Measurements from ENCODE around the gene ITPRID2. TPM values are rescaled to one million over a fixed set of nuclear protein-coding genes. Genes with fewer than 3 reads are reported as not detected.

ITPRID2 gene
- total and polyA plus RNA-seq, 2 of the 8 experiments (the other 6 are each of a cell fraction or from before 2014, with no cell fraction given), result 1.9 to 12.6 TPM

GRCh38 chr2:181847198-181847556 is 44.4 kb upstream of the ITPRID2 start:
- H3K27ac ChIP-seq (ENCODE audit: low read depth, low read length), result no peak overlapping the region
- H2BK15ac ChIP-seq (ENCODE audit: low read length), result no peak overlapping the region
- no peak overlapping the region for H2BK120ac ChIP-seq (replicated peaks; ENCODE audit: low read depth, low read length)
- no peak overlapping the region for H3K4ac ChIP-seq (replicated peaks; ENCODE audit: insufficient read length, low read depth, low read length)
- H3K9me3 ChIP-seq (ENCODE audit: insufficient read depth in 2 of 2, low read depth in 1 of 2, low read length in 1 of 2), result no peaks in the 10 kb centered on the region
- no peak overlapping the region for H2BK12ac ChIP-seq (ENCODE audit: low read depth, low read length)
- no peak overlapping the region for H3K9ac ChIP-seq (replicated peaks in 1 of 4; ENCODE audit: extremely low read depth in 1 of 4, low read depth in 3 of 4, low read length in 3 of 4)
- DNase-seq (ENCODE audit: low read depth in 1 of 2, low spot score in 2 of 2) (no peak), FAIRE-seq (no peak)
- no peak overlapping the region for H2BK5ac ChIP-seq (ENCODE audit: low read depth, low read length)
- no peak overlapping the region for H3K18ac ChIP-seq (ENCODE audit: extremely low read depth, low read length)
- H2AFZ ChIP-seq (ENCODE audit: low read length), result no peak overlapping the region
- H3K23ac ChIP-seq (ENCODE audit: insufficient read length), result no peak overlapping the region
- H4K91ac ChIP-seq (replicated peaks; ENCODE audit: insufficient read length, low read length), result no peak overlapping the region
- no peaks in the 10 kb centered on the region for H3K27me3 ChIP-seq (replicated peaks in 1 of 4; ENCODE audit: control insufficient read depth in 3 of 4, extremely low read depth in 1 of 4, insufficient read depth in 3 of 4, low read length in 3 of 4)
- no peak overlapping the region for H2AK5ac ChIP-seq (ENCODE audit: low read depth, low read length)
- no peak overlapping the region for H4K8ac ChIP-seq (ENCODE audit: extremely low read depth, insufficient read depth, low read length)
- H3K79me2 ChIP-seq (ENCODE audit: control insufficient read depth in 1 of 2, insufficient read depth in 2 of 2, low read length in 2 of 2), result no peaks in the 10 kb centered on the region
- no peak overlapping the region for H3K4me2 ChIP-seq (ENCODE audit: insufficient read depth in 1 of 2, low read depth in 2 of 2, low read length in 2 of 2)
- H2BK20ac ChIP-seq (ENCODE audit: low read length), result no peak overlapping the region
- H4K20me1 ChIP-seq (replicated peaks in 1 of 2; ENCODE audit: control insufficient read depth in 1 of 2, insufficient read depth in 2 of 2, low read length in 2 of 2), result no peaks in the 10 kb centered on the region
- H3K4me1 ChIP-seq (replicated peaks in 1 of 4; ENCODE audit: control insufficient read depth in 3 of 4, insufficient read depth in 4 of 4, low read length in 3 of 4), result peaks cover 0 to 6% (median 1%) of the 10 kb centered on the region in 4 experiments; a peak in 1 of 7 replicates
- no peak overlapping the region for H4K5ac ChIP-seq (ENCODE audit: insufficient read length, low read depth, low read length)
- ChIA-PET POLR2A (ENCODE audit: partially characterized antibody) (no interaction called here), CTCF (ENCODE audit: partially characterized antibody) (no interaction called here)
- H3K23me2 ChIP-seq (ENCODE audit: low read depth, low read length), result no peaks in the 10 kb centered on the region
- no peaks in the 10 kb centered on the region for H3K36me3 ChIP-seq (ENCODE audit: control insufficient read depth in 2 of 4, insufficient read depth in 4 of 4, low read length in 3 of 4)
- H3K56ac ChIP-seq (replicated peaks; ENCODE audit: insufficient read length, low read depth, low read length), result no peak overlapping the region
- H3K4me3 ChIP-seq (ENCODE audit: extremely low read depth in 1 of 4, insufficient read depth in 2 of 4, low read depth in 3 of 4, low read length in 4 of 4), result no peak overlapping the region
- H3K14ac ChIP-seq (ENCODE audit: insufficient read length), result no peak overlapping the region
- H3K79me1 ChIP-seq (ENCODE audit: low read depth, low read length), result no peaks in the 10 kb centered on the region
- TF ChIP-seq SAP30 (IDR thresholded peaks at IDR 0.05; ENCODE audit: insufficient read depth, insufficient replicate concordance, low read length) (no peak), RBBP5 (IDR thresholded peaks at IDR 0.05; ENCODE audit: borderline replicate concordance, low read depth, low read length) (no peak), HDAC2 (IDR thresholded peaks at IDR 0.05; ENCODE audit: borderline replicate concordance in 1 of 2, low read depth in 2 of 2, low read length in 2 of 2) (no peak), ZNF274 (IDR thresholded peaks at IDR 0.05; ENCODE audit: borderline replicate concordance, extremely low read depth, low read length) (no peak), ATF2 (IDR thresholded peaks at IDR 0.05; ENCODE audit: low read length) (no peak), HDAC6 (IDR thresholded peaks at IDR 0.05; ENCODE audit: low read depth, low read length) (no peak), BCL11A (IDR thresholded peaks at IDR 0.05; ENCODE audit: low read depth in 2 of 2, low read length in 2 of 2) (no peak), JUN (IDR thresholded peaks at IDR 0.05; ENCODE audit: low read depth, low read length) (no peak), CEBPB (IDR thresholded peaks at IDR 0.05; ENCODE audit: low read depth, low read length) (no peak), BACH1 (IDR thresholded peaks at IDR 0.05; ENCODE audit: low read length) (no peak), BRCA1 (IDR thresholded peaks at IDR 0.05; ENCODE audit: low read depth, low read length) (no peak), MAX (IDR thresholded peaks at IDR 0.05) (no peak), RNF2 (IDR thresholded peaks at IDR 0.05; ENCODE audit: borderline replicate concordance, low read depth, low read length, missing control alignments, poor library complexity, severe bottlenecking) (no peak), SP1 (IDR thresholded peaks at IDR 0.05; ENCODE audit: low read depth, low read length) (no peak)

Measured in H1 (cell line).